Spinal cord (tissue), 10 donors: ENCODE results near the gene TMEM243. TPM values are rescaled to one million over a fixed set of nuclear protein-coding genes. Genes with fewer than 3 reads are reported as not detected.
A peak's percentile ranks its signal among the peaks of the same experiment; 100 is the strongest.

Source experiments
- DNase-seq, 6 donors: peaks; one replicate each; pipeline versions ENCODE4 v3.0.0 to v3.0.0-alpha.2; 2013 to 2015; ENCODE audit warnings: low spot score in 6 of 6, low read depth in 4 of 6
- H3K27ac ChIP-seq: one replicate; pipeline ENCODE4 v1.5.1; 2013; ENCODE audit warnings: low read depth, low read length, control low read depth
- H3K27me3 ChIP-seq: one replicate; pipeline ENCODE4 v1.6.1; 2013; ENCODE audit warnings: low read length; ENCODE audit not compliant: control insufficient read depth, insufficient read depth
- H3K36me3 ChIP-seq: one replicate; pipeline ENCODE4 v1.6.1; 2013; ENCODE audit warnings: low read length; ENCODE audit not compliant: control insufficient read depth, insufficient read depth
- H3K4me1 ChIP-seq: one replicate; pipeline ENCODE4 v1.6.1; 2013; ENCODE audit warnings: low read length; ENCODE audit not compliant: control insufficient read depth, insufficient read depth
- H3K4me3 ChIP-seq: one replicate; pipeline ENCODE4 v1.5.1; 2013; ENCODE audit warnings: low read depth, low read length, control low read depth
- H3K9me3 ChIP-seq: one replicate; pipeline ENCODE4 v1.6.1; 2013; ENCODE audit warnings: low read length; ENCODE audit not compliant: control insufficient read depth, insufficient read depth
- WGBS: methylation state at CpG from one replicate; pipeline ENCODE4 v1.1.5; 2013; ENCODE audit warnings: missing lambda C conversion rate; ENCODE audit not compliant: insufficient coverage; 5-methylcytosine and 5-hydroxymethylcytosine counted together
- polyA plus RNA-seq, 2 donors: library from polyadenylated mRNA; unstranded; fragments of 120-200 nt; gene quantifications; one replicate each; pipeline ENCODE4 v1.2.1, GENCODE V29; 2013; ENCODE audit not compliant: insufficient read length in 2 of 2
- total RNA-seq, 2 donors: library from RNA; depleted of rRNA in 1 of 2; stranded (reverse); fragments of 120-200 nt in 1 of 2; fragments of >200 nt in 1 of 2; gene quantifications; one replicate each; pipeline versions ENCODE4 v1.2.3 to v1.2.4, GENCODE V29; 2013 to 2014
- donor health status: healthy.

Gene TMEM243
- total and polyA plus RNA-seq, 4 donors = 17.4 to 20.9 (median 18.5) TPM

DNA sequence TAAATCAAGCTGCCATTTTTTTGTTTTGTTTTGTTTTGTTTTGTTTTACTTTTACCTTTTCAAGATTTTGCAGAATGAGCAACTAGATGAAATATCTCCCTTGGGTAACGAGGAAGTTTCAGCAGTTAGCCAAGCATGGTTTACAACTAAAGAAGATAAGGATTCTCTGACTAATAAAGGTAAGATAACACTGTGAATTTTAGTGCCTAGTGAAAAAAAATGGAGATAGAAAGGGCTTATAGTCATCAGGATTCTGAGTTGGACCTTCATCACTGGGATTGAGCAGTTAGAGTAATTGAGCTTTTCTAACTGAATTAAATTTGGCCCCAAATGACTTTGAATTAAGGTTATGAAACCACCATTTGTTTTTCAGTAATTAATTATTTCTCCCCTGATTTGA lies 46.1 kb downstream of the TMEM243 start:
- Histone ChIP-seq H3K36me3 (peaks cover 18% of the 10 kb centered on the region), H3K4me1 (no peaks in the 10 kb centered on the region), H3K9me3 (no peaks in the 10 kb centered on the region), H3K27me3 (no peaks in the 10 kb centered on the region), H3K27ac (no peak overlapping the region), H3K4me3 (no peak overlapping the region)
- no CpG with 5 or more reads among the region's 1 CpG for WGBS
- no peak for DNase-seq

DNA sequence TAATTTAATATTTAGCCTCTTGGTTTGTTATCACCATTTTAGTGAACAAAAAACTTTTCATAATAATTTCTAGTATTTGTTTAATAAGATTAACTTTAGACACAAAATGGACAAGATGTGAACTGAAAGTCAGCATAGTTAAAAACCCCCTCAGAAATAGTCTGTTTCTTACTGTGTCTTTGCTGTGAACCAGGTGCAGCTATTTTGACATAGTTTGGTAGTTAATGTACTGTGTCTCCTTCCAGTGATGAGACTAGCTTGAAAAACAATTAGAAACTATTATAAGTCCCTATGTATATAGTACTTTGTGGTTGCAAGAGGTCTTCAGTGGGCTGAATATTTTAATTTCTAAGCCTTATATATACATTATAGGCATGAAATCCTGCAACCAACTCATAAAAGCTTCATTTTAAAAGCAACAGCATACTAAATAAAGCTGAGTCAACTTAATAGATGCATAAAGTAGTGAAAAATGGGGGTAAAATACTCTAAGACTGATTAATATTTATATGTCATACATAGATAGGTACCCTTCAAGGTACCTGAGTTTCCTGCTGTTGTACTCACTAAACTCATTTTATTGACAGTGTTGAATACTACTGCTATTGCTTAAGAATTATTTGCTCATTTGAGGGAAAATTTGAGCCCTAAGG lies 48.1 kb downstream of the TMEM243 start:
- H3K9me3 ChIP-seq = no peaks in the 10 kb centered on the region
- peaks cover 22% of the 10 kb centered on the region for H3K36me3 ChIP-seq

DNA sequence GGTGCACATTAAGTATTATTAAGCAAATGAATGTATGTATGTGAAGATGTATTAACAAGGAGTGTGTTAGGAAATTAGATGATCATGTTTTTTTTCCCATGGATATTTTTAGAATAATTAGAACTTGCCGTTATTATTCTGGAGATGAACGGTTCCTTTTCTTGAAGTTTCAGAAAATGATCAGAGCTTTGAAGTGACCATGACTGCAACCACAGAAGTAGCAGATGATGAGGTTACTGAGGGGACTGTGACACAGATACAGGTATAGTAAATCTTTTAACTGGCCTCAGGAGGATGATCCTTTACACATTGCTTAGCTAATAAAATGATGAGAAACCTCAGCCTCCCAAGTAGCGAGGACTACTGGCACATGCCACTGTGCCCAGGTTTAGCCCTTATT lies 48.7 kb downstream of the TMEM243 start:
- Histone ChIP-seq H3K4me1 (no peaks in the 10 kb centered on the region), H3K27ac (no peak overlapping the region), H3K27me3 (no peaks in the 10 kb centered on the region), H3K4me3 (no peak overlapping the region), H3K36me3 (peaks cover 22% of the 10 kb centered on the region), H3K9me3 (no peaks in the 10 kb centered on the region)
- WGBS = 100% methylated on average over 2 of the region's 3 CpGs
- DNase-seq = no peak

More for the DNA sequence above, 48.1 kb downstream of the TMEM243 start:
- Histone ChIP-seq H3K4me3 (no peak overlapping the region), H3K4me1 (no peaks in the 10 kb centered on the region), H3K27ac (no peak overlapping the region), H3K27me3 (no peaks in the 10 kb centered on the region)
- no peak for DNase-seq

DNA sequence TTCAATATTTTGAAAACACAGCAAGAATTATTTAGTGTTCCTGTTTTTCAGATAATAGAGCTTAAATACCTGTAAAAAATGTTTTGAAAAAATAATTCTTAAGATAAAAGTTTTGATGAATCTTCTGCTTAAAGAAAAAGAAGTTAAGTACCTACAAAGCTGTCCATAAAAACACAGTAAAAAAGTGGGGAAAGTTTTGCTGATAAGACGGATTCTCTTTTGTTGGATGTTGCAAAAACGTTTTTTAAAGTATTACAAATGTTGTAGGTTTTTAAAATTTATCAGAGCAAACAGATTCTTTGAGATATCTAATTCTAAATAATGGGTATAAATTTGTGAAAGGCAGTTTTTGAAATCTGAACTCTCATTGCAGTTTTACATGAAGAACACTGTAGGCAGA lies 55.1 kb downstream of the TMEM243 start:
- H3K27ac ChIP-seq = no peak overlapping the region
- H3K4me1 ChIP-seq = no peaks in the 10 kb centered on the region
- no peak for DNase-seq
- H3K27me3 ChIP-seq = no peaks in the 10 kb centered on the region
- peaks cover 12% of the 10 kb centered on the region for H3K36me3 ChIP-seq
- no peak overlapping the region for H3K4me3 ChIP-seq
- no peaks in the 10 kb centered on the region for H3K9me3 ChIP-seq
- WGBS = no CpG with 5 or more reads among the region's 2 CpGs

DNA sequence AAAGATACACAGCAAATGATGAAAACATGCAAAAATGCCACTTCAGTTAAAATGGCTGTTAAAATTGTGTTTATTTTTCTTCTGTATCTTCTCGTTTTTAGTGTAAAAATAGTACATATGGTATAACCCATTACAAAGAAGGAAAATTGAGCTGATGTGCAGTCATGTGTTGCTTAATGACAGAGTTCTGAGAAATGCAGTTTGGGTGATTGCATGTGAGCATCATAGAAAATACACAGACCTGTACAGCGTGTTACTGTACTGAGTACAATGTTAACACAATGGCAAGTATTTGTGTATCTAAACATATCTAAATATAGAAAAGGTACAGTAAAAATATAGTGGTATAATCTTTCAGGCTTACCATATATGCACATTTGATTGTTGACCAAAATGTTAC lies 60.0 kb downstream of the TMEM243 start:
- no CpG with 5 or more reads among the region's 2 CpGs for WGBS
- Histone ChIP-seq H3K9me3 (no peaks in the 10 kb centered on the region), H3K36me3 (peaks cover 3% of the 10 kb centered on the region), H3K27me3 (no peaks in the 10 kb centered on the region), H3K4me1 (no peaks in the 10 kb centered on the region), H3K4me3 (no peak overlapping the region), H3K27ac (no peak overlapping the region)
- no peak for DNase-seq

DNA sequence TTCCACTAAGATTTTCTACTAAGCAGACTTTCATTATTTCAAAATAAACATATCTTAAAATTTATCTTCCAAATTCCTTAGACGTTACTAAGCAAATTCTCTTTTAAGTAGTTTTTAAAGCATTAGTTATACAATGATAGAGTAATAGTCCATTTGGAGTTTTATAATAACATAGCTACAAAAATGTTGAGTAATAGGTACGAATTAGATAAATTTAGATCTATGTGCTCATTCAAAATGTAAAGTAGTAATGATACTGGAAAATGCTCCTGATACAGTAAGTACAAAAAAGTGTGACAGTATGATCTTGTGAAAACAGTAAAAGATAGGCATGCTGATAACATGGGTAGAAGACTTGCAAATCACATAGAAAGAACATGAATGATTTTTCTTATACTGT lies 62.8 kb downstream of the TMEM243 start:
- no peak overlapping the region for H3K4me3 ChIP-seq
- no peak overlapping the region for H3K27ac ChIP-seq
- peaks cover 3% of the 10 kb centered on the region for H3K36me3 ChIP-seq
- no peaks in the 10 kb centered on the region for H3K4me1 ChIP-seq
- H3K9me3 ChIP-seq = no peaks in the 10 kb centered on the region
- DNase-seq = no peak
- H3K27me3 ChIP-seq = no peaks in the 10 kb centered on the region
- WGBS = no CpG with 5 or more reads among the region's 2 CpGs

DNA sequence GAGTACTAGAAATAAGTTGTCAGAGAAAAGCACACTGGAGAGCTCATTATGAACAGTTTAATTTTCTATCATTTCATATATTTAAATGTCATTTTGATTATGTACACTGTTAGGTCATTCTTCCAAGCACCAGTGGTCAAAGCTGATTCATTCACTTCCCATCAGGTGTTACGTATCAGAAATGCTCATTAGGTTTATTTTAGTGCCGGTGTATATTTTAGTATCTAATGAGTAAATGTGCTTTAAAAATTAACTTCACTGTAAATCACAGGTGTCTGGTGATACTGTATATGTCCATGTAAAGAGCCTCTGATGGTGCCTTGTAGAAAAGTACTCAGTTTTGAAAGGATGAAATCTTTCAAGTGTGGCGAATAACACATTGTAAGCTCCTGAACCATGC lies 63.7 kb downstream of the TMEM243 start:
- H3K4me1 ChIP-seq = no peaks in the 10 kb centered on the region
- H3K4me3 ChIP-seq = no peak overlapping the region
- no peaks in the 10 kb centered on the region for H3K27me3 ChIP-seq
- no peak for DNase-seq
- H3K9me3 ChIP-seq = no peaks in the 10 kb centered on the region
- H3K27ac ChIP-seq = no peak overlapping the region
- peaks cover 3% of the 10 kb centered on the region for H3K36me3 ChIP-seq
- no CpG with 5 or more reads among the region's 3 CpGs for WGBS

DNA sequence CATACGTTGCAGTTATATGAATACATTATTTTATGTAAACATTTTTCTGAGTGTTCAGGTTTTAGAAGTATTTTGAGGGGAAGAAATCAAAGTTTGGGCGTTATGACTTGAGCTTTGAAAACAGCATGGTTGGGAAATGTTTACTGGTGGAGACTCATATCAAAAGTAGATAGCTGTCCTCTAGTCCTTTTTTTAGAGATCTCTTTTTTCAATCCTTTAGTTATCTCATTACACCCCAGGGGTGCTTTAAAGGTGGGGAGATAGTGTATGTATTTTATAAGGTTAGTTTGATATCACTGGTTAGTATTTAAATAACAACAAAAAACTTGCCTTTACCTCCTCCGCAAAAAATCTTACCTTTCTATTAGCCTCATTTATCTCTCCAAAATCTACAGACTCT lies 65.0 kb downstream of the TMEM243 start:
- H3K27me3 ChIP-seq = no peaks in the 10 kb centered on the region
- peak overlapping the region; percentile 85 for H3K4me3 ChIP-seq
- no peaks in the 10 kb centered on the region for H3K36me3 ChIP-seq
- H3K4me1 ChIP-seq = no peaks in the 10 kb centered on the region
- peak overlapping the region; percentile 1 for H3K27ac ChIP-seq
- WGBS = no CpG with 5 or more reads among the region's 3 CpGs
- no peak for DNase-seq
- H3K9me3 ChIP-seq = no peaks in the 10 kb centered on the region

DNA sequence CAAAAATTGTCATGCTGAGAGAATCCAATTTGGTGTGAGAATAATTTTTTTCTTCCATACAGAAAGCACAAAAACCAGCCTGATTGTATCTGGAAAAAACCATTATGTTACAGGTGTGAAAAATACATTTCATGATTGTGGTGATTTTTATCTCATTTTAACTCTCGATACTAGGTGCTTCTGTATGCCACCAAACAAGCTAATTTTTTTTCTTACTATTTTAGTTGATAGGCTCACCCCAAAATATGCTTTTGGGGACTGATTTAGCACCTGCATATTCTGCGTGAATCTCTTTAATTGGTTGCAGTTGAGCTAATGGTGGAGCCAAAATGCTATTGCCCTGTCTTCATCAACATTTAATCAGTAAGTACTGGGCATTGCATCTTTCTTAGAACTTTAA lies 65.4 kb downstream of the TMEM243 start:
- no peak for DNase-seq
- Histone ChIP-seq H3K4me3 (peak overlapping the region; percentile 85), H3K27ac (peak overlapping the region; percentile 1), H3K4me1 (no peaks in the 10 kb centered on the region), H3K9me3 (no peaks in the 10 kb centered on the region), H3K36me3 (no peaks in the 10 kb centered on the region), H3K27me3 (no peaks in the 10 kb centered on the region)
- no CpG with 5 or more reads among the region's 2 CpGs for WGBS

DNA sequence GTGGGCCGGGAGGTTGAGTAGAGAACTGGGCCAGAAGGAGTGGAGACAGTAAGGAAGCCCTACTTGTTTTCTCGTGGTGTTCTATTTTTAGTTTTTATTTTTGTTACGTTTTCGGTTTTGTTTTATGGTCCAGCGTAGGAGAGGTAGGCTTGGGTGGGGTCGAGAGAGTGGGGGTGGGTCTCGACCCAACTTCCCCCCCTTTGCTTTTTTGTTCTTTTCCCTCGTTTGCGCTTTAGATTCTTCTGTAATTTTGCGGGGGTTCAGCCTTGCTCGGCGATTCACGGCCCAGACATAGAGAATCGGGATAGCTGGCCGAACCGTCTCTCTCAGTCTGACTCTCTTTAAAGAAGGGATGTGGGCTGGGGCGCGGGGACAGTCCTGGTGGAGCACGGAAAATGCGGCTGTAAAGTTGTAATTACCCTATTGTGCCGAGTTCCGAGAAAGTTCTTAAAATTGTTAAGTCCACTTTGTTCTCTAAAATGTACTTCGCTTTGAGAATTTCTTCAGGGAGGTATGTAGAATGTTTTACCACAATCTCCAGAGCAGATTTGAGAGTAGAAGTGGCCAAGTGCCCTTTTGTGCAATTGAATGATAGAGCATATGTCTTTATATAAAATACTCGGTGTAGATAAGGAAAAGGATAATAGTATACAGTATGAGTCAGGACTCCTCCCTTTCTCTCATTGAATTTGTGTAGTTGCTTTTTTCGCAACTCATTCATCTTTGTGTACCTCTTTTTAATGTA lies 66.5 kb downstream of the TMEM243 start:
- Histone ChIP-seq H3K4me3 (peak overlapping the region; percentile 85), H3K36me3 (no peaks in the 10 kb centered on the region), H3K27me3 (no peaks in the 10 kb centered on the region), H3K4me1 (no peaks in the 10 kb centered on the region), H3K9me3 (no peaks in the 10 kb centered on the region), H3K27ac (peak overlapping the region; percentile 99)
- WGBS = 0% methylated on average over 13 of the region's 25 CpGs
- peak in 3 of 6 donors; percentile 22 to 68 (median 46) for DNase-seq
